Loucy (cell line): ENCODE data around the gene CYB561D2.

Source experiments
- H2AFZ ChIP-seq: fragments of 200-600 bp; sonication (generic); 2 replicates; pipeline ENCODE4 v1.6.0; 2016; ENCODE audit warnings: antibody characterized with exemption, mild to moderate bottlenecking, low read length, moderate library complexity
- H3F3A ChIP-seq: fragments of 200-600 bp; 2 replicates; pipeline ENCODE4 v1.6.0; 2016; ENCODE audit warnings: antibody characterized with exemption, low read depth, mild to moderate bottlenecking
- H3K27me3 ChIP-seq: fragments of 200-600 bp; sonication (generic); 2 replicates; pipeline ENCODE4 v1.6.1; 2014; ENCODE audit warnings: low read length, mild to moderate bottlenecking; ENCODE audit not compliant: insufficient read depth, poor library complexity, severe bottlenecking
- H3K36me3 ChIP-seq: fragments of 200-600 bp; sonication (generic); 2 replicates; pipeline ENCODE4 v1.6.1; 2016; ENCODE audit warnings: low read length; ENCODE audit not compliant: insufficient read depth
- H3K4me1 ChIP-seq: fragments of 200-600 bp; sonication (generic); 2 replicates; pipeline ENCODE4 v1.5.1; 2014; ENCODE audit warnings: low read length, mild to moderate bottlenecking; ENCODE audit not compliant: insufficient read depth, poor library complexity, severe bottlenecking
- H3K4me2 ChIP-seq: fragments of 200-600 bp; sonication (generic); 2 replicates; pipeline ENCODE4 v1.6.0; 2014; ENCODE audit warnings: antibody characterized with exemption, low read length, low read depth, mild to moderate bottlenecking; ENCODE audit not compliant: poor library complexity, severe bottlenecking
- H3K4me3 ChIP-seq: fragments of 200-600 bp; sonication (generic); 2 replicates; pipeline ENCODE4 v1.5.1; 2014; ENCODE audit warnings: low read length, mild to moderate bottlenecking, mixed read lengths; ENCODE audit not compliant: poor library complexity, severe bottlenecking
- H3K79me2 ChIP-seq: fragments of 200-600 bp; sonication (generic); 2 replicates; pipeline ENCODE4 v1.6.1; 2014; ENCODE audit warnings: low read length; ENCODE audit not compliant: insufficient read depth
- H3K9ac ChIP-seq: fragments of 200-600 bp; sonication (generic); 2 replicates; pipeline ENCODE4 v1.6.0; 2014; ENCODE audit warnings: mild to moderate bottlenecking, low read depth, low read length, moderate library complexity; ENCODE audit not compliant: poor library complexity, severe bottlenecking
- H3K9me2 ChIP-seq: fragments of 200-600 bp; sonication (generic); replicated peaks from 2 replicates; pipeline ENCODE4 v1.6.1; 2016; ENCODE audit warnings: low read depth, low read length, mixed read lengths
- H3K9me3 ChIP-seq: fragments of 200-600 bp; sonication (generic); 2 replicates; pipeline ENCODE4 v1.6.1; 2014; ENCODE audit warnings: mild to moderate bottlenecking, antibody characterized with exemption, low read length, low read depth; ENCODE audit not compliant: insufficient read depth
- H4K20me1 ChIP-seq: fragments of 200-600 bp; sonication (generic); 2 replicates; pipeline ENCODE4 v1.6.0; 2014; ENCODE audit warnings: antibody characterized with exemption, low read length, mild to moderate bottlenecking; ENCODE audit not compliant: insufficient read depth, poor library complexity, severe bottlenecking
- EZH2phosphoT487 ChIP-seq: fragments of 200-600 bp; IDR thresholded peaks from 2 replicates; pipeline ENCODE4 v1.6.1; 2018; ENCODE audit warnings: antibody characterized with exemption, mild to moderate bottlenecking, moderate library complexity, borderline replicate concordance
- TF ChIP-seq, protein P1 (sequence below): fragments of 200-600 bp; sonication (generic); conservative IDR thresholded peaks from 2 replicates; pipeline ENCODE4 v1.5.1; 2014; ENCODE audit warnings: mild to moderate bottlenecking, antibody characterized with exemption, low read length

The CYB561D2 gene

DNA sequence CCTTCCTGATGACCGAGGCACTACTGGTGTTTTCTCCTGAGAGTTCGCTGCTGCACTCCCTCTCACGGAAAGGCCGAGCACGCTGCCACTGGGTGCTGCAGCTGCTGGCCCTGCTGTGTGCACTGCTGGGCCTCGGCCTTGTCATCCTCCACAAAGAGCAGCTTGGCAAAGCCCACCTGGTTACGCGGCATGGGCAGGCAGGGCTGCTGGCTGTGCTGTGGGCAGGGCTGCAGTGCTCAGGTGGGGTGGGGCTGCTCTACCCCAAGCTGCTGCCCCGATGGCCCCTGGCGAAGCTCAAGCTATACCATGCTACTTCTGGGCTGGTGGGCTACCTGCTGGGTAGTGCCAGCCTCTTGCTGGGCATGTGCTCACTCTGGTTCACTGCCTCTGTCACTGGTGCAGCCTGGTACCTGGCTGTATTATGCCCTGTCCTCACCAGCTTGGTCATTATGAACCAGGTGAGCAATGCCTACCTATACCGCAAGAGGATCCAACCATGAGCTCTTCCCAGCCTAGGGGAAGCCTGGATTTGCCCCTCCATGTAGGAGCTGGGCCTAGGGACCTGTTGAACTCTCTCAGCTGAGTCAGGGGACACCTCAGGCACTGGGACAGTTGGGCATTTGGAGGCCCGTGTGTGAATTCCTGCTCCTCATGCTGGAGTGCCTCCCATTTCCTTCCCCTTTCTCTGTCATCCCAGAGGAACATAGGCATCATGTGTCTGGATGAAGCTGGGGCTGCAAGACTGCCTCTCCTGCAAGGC, 2.8 kb downstream of the CYB561D2 start:
- H2AFZ ChIP-seq, result no peak overlapping the region
- H3K9me2 ChIP-seq, result no peaks in the 10 kb centered on the region
- H3K27me3 ChIP-seq, result no peaks in the 10 kb centered on the region
- H4K20me1 ChIP-seq, result peaks cover 40% of the 10 kb centered on the region
- no peak for TF ChIP-seq EZH2phosphoT487
- TF ChIP-seq, protein P1, sequence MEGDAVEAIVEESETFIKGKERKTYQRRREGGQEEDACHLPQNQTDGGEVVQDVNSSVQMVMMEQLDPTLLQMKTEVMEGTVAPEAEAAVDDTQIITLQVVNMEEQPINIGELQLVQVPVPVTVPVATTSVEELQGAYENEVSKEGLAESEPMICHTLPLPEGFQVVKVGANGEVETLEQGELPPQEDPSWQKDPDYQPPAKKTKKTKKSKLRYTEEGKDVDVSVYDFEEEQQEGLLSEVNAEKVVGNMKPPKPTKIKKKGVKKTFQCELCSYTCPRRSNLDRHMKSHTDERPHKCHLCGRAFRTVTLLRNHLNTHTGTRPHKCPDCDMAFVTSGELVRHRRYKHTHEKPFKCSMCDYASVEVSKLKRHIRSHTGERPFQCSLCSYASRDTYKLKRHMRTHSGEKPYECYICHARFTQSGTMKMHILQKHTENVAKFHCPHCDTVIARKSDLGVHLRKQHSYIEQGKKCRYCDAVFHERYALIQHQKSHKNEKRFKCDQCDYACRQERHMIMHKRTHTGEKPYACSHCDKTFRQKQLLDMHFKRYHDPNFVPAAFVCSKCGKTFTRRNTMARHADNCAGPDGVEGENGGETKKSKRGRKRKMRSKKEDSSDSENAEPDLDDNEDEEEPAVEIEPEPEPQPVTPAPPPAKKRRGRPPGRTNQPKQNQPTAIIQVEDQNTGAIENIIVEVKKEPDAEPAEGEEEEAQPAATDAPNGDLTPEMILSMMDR, result no peak
- no peak overlapping the region for H3K4me3 ChIP-seq
- H3K79me2 ChIP-seq, result peaks cover 66% of the 10 kb centered on the region
- no peak overlapping the region for H3K9ac ChIP-seq
- H3K9me3 ChIP-seq, result no peaks in the 10 kb centered on the region
- H3K36me3 ChIP-seq, result peaks cover 9% of the 10 kb centered on the region; the same call in 1 of the 2 replicates
- H3K4me1 ChIP-seq, result peaks cover 56% of the 10 kb centered on the region
- H3K4me2 ChIP-seq, result no peak overlapping the region
- H3F3A ChIP-seq, result no peaks in the 10 kb centered on the region

DNA sequence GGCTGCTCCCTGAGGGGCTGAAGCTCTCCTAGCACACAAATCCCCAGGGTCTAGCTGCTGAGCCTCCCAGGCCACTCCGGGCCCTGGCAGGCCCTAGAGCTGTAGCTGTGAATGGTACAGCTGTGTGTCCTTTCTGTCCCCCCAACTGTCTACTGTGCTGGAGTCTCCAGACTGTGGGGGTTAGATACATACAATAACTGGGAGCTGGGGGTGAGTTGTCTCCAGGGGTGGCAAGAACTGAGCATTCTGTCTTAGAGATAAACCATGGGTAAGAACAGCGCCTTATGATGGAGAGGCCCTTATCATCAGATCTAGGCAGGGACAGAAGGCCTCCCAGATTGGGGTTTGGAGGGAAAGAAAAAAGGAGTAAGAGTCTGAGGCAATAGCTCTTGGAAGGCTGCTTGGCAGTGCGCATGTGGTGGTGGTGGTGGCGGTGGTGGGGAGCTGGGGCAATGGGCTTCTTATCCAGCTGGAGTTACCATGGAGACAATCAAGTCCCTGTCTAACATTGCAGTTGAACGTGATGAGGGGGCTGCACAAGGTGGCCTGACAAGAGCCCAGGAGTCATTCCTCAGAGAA, 3.6 kb downstream of the CYB561D2 start:
- Histone ChIP-seq H3K4me3 (no peak overlapping the region), H3K4me2 (no peak overlapping the region), H3K36me3 (peaks cover 9% of the 10 kb centered on the region; the same call in 1 of the 2 replicates), H4K20me1 (peaks cover 47% of the 10 kb centered on the region), H3K9me2 (no peaks in the 10 kb centered on the region), H3K9me3 (no peaks in the 10 kb centered on the region), H3K79me2 (peaks cover 66% of the 10 kb centered on the region), H3K4me1 (peaks cover 49% of the 10 kb centered on the region), H3F3A (no peaks in the 10 kb centered on the region), H2AFZ (no peak overlapping the region), H3K9ac (no peak overlapping the region), H3K27me3 (no peaks in the 10 kb centered on the region)
- TF ChIP-seq EZH2phosphoT487, result no peak
- TF ChIP-seq, protein P1, result no peak

DNA sequence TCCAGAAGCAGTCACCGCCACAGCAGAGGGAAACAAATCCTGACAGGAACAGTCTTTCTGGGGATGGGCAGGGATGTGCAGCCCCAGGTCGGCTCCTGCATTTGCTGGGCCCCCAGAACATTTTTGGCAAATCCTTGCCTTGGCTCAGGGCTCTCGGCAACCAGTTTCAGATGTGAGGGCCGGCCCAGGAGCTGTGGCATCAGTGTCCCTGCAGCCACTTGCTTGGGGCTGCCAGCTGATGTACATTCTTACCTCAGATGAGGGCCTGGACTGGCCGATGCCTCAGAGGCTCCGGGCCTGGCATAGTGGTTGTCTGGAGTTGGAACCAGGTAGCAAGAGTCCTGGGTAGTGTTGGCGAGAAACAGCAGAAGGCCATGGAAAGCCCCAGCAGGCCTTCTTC, 4.2 kb downstream of the CYB561D2 start:
- no peak overlapping the region for H2AFZ ChIP-seq
- peaks cover 9% of the 10 kb centered on the region; the same call in 1 of the 2 replicates for H3K36me3 ChIP-seq
- no peaks in the 10 kb centered on the region for H3K9me3 ChIP-seq
- TF ChIP-seq, protein P1, result no peak
- no peak for TF ChIP-seq EZH2phosphoT487
- peaks cover 61% of the 10 kb centered on the region for H3K79me2 ChIP-seq
- H3K4me2 ChIP-seq, result no peak overlapping the region
- H4K20me1 ChIP-seq, result peaks cover 47% of the 10 kb centered on the region
- H3K4me3 ChIP-seq, result no peak overlapping the region
- peaks cover 46% of the 10 kb centered on the region for H3K4me1 ChIP-seq
- no peaks in the 10 kb centered on the region for H3K27me3 ChIP-seq
- no peaks in the 10 kb centered on the region for H3F3A ChIP-seq
- no peaks in the 10 kb centered on the region for H3K9me2 ChIP-seq
- no peak overlapping the region for H3K9ac ChIP-seq
